ENCODE measurements around the gene COA8. TPM values are rescaled to one million over a fixed set of nuclear protein-coding genes. Genes with fewer than 3 reads are reported as not detected.
"Not testable (repeated sequence)": the region's sequence is repeated elsewhere in the genome, so short reads cannot be mapped to it uniquely, and the experiment has no call there.

The COA8 gene
- total and polyA plus RNA-seq, 3 donors from 2014 or later: 28.9 to 152 (median 68.7) TPM

DNA sequence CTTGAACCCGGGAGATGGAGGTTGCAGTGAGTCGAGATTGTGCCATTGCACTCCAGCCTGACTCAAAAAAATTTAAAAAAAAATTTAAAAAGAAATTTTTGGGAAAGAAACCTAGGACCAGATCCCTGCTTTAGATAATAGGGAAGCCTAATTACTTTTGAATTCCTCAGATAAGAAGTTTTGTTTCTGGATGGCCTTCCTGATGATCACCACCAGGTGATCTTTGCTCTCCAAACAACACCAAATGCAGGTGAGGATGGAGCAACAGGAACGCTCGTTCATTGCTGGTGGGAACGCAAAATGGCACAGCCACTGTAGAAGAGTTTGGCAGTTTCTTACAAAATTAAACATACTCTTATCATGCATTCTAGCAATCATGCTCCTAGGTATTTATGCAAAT is 37.7 kb downstream of the COA8 start:
- TF ChIP-seq POLR2A (IDR thresholded peaks at IDR 0.05): no peak
- TF ChIP-seq, protein P1, sequence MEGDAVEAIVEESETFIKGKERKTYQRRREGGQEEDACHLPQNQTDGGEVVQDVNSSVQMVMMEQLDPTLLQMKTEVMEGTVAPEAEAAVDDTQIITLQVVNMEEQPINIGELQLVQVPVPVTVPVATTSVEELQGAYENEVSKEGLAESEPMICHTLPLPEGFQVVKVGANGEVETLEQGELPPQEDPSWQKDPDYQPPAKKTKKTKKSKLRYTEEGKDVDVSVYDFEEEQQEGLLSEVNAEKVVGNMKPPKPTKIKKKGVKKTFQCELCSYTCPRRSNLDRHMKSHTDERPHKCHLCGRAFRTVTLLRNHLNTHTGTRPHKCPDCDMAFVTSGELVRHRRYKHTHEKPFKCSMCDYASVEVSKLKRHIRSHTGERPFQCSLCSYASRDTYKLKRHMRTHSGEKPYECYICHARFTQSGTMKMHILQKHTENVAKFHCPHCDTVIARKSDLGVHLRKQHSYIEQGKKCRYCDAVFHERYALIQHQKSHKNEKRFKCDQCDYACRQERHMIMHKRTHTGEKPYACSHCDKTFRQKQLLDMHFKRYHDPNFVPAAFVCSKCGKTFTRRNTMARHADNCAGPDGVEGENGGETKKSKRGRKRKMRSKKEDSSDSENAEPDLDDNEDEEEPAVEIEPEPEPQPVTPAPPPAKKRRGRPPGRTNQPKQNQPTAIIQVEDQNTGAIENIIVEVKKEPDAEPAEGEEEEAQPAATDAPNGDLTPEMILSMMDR (IDR thresholded peaks at IDR 0.05): no peak
- no peak for DNase-seq
- Histone ChIP-seq H3K4me3 (no peak overlapping the region), H3K9me3 (no peaks in the 10 kb centered on the region), H3K4me1 (no peaks in the 10 kb centered on the region), H3K36me3 (ENCODE audit: low read depth, missing control alignments) (no peaks in the 10 kb centered on the region), H3K27ac (no peak overlapping the region), H3K27me3 (no peaks in the 10 kb centered on the region)
- WGBS, 2 donors: 96% methylated on average over 5 of the region's 5 CpGs
- intact Hi-C loops (cut with DNase I; ENCODE audit: low total_unique reads): no loop called here

DNA sequence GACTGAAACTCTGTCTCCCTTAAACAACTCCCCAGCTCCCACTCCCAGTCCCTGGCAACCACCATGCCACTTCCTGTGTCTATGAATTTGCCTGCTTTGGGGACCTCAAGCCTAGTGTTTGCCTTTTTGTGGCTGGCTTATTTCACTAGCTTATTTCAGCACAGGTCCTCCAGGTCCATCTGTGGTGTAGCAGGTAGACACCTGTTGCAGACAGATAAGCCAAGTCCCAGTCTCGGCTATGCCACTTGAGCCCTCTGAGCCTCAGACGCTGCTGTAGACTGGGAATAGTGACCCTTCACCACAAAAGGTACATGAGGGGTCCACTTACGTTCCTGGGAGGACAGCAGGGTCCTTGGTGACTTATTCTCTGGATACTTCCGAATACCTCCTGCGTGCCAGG is 41.9 kb downstream of the COA8 start:
- H3K36me3 ChIP-seq (ENCODE audit: low read depth, missing control alignments): no peaks in the 10 kb centered on the region
- WGBS, 2 donors: 91 to 99% methylated on average over 5 of the region's 5 CpGs
- H3K27ac ChIP-seq: no peak overlapping the region
- DNase-seq: no peak
- no peak overlapping the region for H3K4me3 ChIP-seq
- H3K27me3 ChIP-seq: no peaks in the 10 kb centered on the region
- TF ChIP-seq, protein P1 (IDR thresholded peaks at IDR 0.05): no peak
- no peak for TF ChIP-seq POLR2A (IDR thresholded peaks at IDR 0.05)
- no peaks in the 10 kb centered on the region for H3K9me3 ChIP-seq
- no peaks in the 10 kb centered on the region for H3K4me1 ChIP-seq
- intact Hi-C loops (cut with DNase I; ENCODE audit: low total_unique reads): no loop called here

DNA sequence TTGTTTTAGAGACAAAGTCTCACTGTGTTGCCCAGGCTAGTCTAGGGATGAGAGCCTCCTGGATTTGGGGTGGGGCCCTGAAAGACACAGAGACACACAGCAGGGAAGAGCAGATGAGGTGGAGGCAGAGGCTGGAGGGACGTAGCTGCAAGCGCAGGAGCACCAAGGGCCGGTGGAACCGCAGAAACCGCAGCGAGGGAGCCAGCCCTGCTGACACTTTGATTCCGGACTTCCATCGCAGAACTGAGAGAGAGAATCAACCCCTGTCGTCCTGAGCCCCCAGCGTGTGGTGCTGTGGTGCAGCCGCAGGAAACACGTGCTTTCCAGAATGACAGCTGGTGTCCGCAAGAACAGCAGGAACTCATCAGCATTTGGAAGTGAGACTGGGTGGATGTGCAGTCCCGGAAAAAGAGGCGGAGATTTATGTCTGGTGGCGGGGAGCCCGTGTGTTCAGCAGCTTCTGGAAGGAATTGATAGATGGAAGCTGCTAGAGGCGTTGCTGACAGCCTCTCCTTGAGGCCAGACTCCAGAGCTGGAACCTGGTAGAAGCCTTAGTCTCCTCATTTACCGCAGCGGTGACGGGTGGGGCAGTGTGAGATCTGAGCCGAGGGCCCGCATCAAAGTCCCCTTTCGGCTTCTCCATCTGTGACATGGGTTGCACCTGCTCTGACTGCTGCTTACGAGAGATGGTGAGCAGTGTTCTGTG is 44.4 kb downstream of the COA8 start:
- Histone ChIP-seq H3K27ac (no peak overlapping the region), H3K4me3 (no peak overlapping the region), H3K4me1 (no peaks in the 10 kb centered on the region), H3K36me3 (ENCODE audit: low read depth, missing control alignments) (no peaks in the 10 kb centered on the region), H3K9me3 (no peaks in the 10 kb centered on the region), H3K27me3 (no peaks in the 10 kb centered on the region)
- intact Hi-C loops (cut with DNase I; ENCODE audit: low total_unique reads): no loop called here
- 29 to 35% methylated on average over 18 to 25 of the region's 25 CpGs for WGBS, 2 donors
- TF ChIP-seq, protein P1 (IDR thresholded peaks at IDR 0.05): no peak
- TF ChIP-seq POLR2A (IDR thresholded peaks at IDR 0.05): no peak
- peak; percentile 71 for DNase-seq

DNA sequence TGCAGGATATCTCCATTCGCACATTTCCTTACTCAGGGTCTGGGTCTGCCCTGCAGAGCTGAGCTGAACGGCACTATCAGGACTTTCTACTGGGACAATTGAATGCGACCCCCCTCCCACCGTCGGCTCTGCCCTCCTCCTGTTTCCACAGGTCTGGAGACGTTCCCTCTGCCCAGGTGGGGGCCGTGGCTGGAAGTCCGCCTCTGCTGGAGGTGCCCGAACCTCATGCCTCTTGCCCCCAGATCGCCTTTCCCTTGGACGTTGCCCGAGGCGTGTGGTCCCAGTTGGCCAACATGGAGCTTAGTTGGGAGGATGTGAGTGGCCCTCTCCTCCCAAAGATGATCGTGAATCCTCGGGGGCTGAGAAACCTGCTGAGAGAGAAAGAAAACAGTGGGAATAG is 45.1 kb downstream of the COA8 start:
- Histone ChIP-seq H3K4me3 (no peak overlapping the region), H3K27me3 (no peaks in the 10 kb centered on the region), H3K27ac (no peak overlapping the region), H3K9me3 (no peaks in the 10 kb centered on the region), H3K4me1 (no peaks in the 10 kb centered on the region), H3K36me3 (ENCODE audit: low read depth, missing control alignments) (no peaks in the 10 kb centered on the region)
- intact Hi-C loops (cut with DNase I; ENCODE audit: low total_unique reads): no loop called here
- no peak for DNase-seq
- TF ChIP-seq, protein P1 (IDR thresholded peaks at IDR 0.05): no peak
- TF ChIP-seq POLR2A (IDR thresholded peaks at IDR 0.05): no peak
- WGBS, 2 donors: 63 to 67% methylated on average over 15 of the region's 15 CpGs

DNA sequence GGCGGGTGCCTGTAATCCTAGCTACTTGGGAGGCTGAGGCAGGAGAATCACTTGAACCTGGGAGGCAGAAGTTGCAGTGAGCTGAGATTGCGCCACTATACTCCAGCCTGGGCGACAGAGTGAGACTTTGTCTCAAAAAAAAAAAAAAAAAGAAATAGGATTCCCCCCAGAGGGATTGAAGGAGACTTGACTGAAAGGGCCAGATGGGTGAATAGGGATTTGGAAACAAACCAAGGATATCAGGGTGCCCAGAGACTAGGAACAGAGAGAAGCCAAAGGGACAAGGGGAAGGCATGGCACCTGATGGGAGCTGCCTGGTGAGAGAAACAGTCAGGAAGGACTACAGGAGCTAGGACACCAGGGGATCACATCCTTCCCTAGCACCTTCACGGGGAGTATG is 46.3 kb downstream of the COA8 start:
- H3K27ac ChIP-seq; intact Hi-C loops (cut with DNase I; ENCODE audit: low total_unique reads); H3K9me3 ChIP-seq; H3K27me3 ChIP-seq; H3K4me3 ChIP-seq; H3K36me3 ChIP-seq (ENCODE audit: low read depth, missing control alignments); H3K4me1 ChIP-seq; DNase-seq: not testable (repeated sequence)
- WGBS, 2 donors: 93 to 95% methylated on average over 4 of the region's 4 CpGs

All from testis (tissue), 3 donors.